Endothelial cell (in vitro differentiated cells): Measurements from ENCODE around the gene RALGPS1. TPM values are rescaled to one million over a fixed set of nuclear protein-coding genes. Genes with fewer than 3 reads are reported as not detected.

Experiments
- DNase-seq: peaks from one replicate; pipeline ENCODE4 v3.0.0; 2021; ENCODE audit warnings: low spot score
- H3K27ac Mint-ChIP-seq: one replicate; pipeline ENCODE4 v1.8.0; 2021; ENCODE audit warnings: mixed read lengths, inconsistent platforms; ENCODE audit not compliant: unreplicated experiment
- H3K27me3 Mint-ChIP-seq: one replicate; pipeline ENCODE4 v1.8.0; 2021; ENCODE audit warnings: mild to moderate bottlenecking, moderate library complexity, mixed read lengths, inconsistent platforms; ENCODE audit not compliant: unreplicated experiment
- H3K36me3 Mint-ChIP-seq: one replicate; pipeline ENCODE4 v1.8.0; 2021; ENCODE audit warnings: mild to moderate bottlenecking, low read depth, mixed read lengths, inconsistent platforms; ENCODE audit not compliant: unreplicated experiment
- H3K4me1 Mint-ChIP-seq: one replicate; pipeline ENCODE4 v1.8.0; 2021; ENCODE audit warnings: mild to moderate bottlenecking, mixed read lengths, inconsistent platforms; ENCODE audit not compliant: unreplicated experiment
- H3K4me3 Mint-ChIP-seq: one replicate; pipeline ENCODE4 v1.8.0; 2021; ENCODE audit warnings: mild to moderate bottlenecking, mixed read lengths, inconsistent platforms; ENCODE audit not compliant: unreplicated experiment
- H3K9me3 Mint-ChIP-seq: one replicate; pipeline ENCODE4 v1.8.0; 2021; ENCODE audit warnings: mixed read lengths, inconsistent platforms; ENCODE audit not compliant: unreplicated experiment
- total RNA-seq: library from RNA; stranded (reverse); fragmentation: NEBNext Ultra II Directional; extraction: Animal tissue kit (Norgen Biotek cat#: 25700); gene quantifications from one replicate; pipeline ENCODE4 v1.2.1, GENCODE V29; 2021; ENCODE audit not compliant: unreplicated experiment
- TF ChIP-seq, protein P1 (sequence below): fragments of 200-600 bp; sonication (generic); IDR thresholded peaks from one replicate; pipeline ENCODE4 v1.5.0; 2021; ENCODE audit warnings: antibody characterized with exemption; ENCODE audit not compliant: unreplicated experiment

The RALGPS1 gene
- total RNA-seq, 1 donor from 2014 or later = 6.4 TPM

DNA sequence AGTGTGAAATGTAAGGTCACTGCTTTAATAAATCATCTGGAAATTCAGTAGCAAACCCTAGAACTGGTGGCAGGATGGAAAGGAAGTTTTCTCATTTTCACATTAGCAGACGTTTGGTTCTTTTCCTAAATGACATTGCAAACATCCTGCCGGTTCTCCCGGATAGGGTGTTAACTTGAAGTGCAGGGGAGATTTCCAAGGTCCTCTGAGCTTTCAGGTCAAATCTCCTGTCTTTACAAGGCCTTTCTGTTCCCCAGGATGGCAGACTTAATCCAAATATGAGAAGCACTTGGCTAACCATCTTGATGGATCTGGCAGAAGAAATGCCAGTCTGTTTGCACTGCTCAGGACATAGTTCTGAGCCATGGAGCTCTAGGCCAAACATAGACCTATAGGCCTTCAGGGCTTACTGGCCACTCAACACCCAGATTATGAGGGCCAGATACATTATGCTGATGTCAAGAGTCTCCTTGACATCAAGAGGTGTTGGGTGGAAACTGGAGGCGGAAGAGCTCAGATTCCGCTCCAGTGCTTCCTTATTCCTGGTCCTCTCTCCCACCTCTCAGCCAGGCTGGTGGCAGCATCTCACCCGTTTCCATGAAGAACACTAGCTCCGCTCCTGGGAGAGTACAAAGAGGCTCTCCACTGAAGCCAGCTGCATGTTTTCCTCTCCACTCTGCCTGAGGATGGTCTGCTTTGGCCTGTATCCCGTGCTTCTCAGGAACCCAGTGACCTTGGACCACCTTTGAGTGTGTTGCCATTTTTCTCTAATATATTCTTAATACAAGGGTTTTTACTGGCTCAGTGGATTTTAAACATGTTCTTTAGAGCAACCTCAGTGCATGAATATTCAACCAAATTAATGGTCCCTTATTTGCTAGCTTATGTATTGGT, 61.0 kb downstream of the RALGPS1 start:
- Mint-ChIP-seq H3K27me3 (no peaks in the 10 kb centered on the region), H3K9me3 (no peaks in the 10 kb centered on the region), H3K27ac (no peak overlapping the region), H3K36me3 (no peaks in the 10 kb centered on the region), H3K4me3 (no peak overlapping the region), H3K4me1 (no peaks in the 10 kb centered on the region)
- TF ChIP-seq, protein P1, sequence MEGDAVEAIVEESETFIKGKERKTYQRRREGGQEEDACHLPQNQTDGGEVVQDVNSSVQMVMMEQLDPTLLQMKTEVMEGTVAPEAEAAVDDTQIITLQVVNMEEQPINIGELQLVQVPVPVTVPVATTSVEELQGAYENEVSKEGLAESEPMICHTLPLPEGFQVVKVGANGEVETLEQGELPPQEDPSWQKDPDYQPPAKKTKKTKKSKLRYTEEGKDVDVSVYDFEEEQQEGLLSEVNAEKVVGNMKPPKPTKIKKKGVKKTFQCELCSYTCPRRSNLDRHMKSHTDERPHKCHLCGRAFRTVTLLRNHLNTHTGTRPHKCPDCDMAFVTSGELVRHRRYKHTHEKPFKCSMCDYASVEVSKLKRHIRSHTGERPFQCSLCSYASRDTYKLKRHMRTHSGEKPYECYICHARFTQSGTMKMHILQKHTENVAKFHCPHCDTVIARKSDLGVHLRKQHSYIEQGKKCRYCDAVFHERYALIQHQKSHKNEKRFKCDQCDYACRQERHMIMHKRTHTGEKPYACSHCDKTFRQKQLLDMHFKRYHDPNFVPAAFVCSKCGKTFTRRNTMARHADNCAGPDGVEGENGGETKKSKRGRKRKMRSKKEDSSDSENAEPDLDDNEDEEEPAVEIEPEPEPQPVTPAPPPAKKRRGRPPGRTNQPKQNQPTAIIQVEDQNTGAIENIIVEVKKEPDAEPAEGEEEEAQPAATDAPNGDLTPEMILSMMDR = no peak
- DNase-seq = no peak

DNA sequence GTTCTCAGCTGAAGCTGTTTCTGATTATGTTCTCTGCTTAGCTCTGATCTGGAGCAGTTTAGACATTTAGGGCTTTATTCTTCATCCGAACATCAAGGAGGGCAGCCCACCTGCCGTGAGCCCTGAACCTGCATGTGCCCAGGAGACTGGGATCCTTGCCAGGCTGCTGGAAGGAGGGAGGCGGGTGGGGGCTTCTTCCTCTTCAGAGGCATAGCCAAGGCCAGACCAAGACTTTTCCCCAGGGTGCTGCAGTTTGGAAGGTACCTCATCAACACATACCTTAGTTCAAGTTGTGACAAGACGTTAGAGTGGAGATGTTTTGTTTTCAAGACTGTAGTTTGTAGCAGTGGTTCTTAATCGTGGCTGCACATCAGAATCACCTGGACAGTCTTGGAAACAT, 64.9 kb downstream of the RALGPS1 start:
- TF ChIP-seq, protein P1 = no peak
- Mint-ChIP-seq H3K36me3 (no peaks in the 10 kb centered on the region), H3K4me3 (no peak overlapping the region), H3K9me3 (no peaks in the 10 kb centered on the region), H3K4me1 (no peaks in the 10 kb centered on the region), H3K27me3 (no peaks in the 10 kb centered on the region), H3K27ac (no peak overlapping the region)
- no peak for DNase-seq

DNA sequence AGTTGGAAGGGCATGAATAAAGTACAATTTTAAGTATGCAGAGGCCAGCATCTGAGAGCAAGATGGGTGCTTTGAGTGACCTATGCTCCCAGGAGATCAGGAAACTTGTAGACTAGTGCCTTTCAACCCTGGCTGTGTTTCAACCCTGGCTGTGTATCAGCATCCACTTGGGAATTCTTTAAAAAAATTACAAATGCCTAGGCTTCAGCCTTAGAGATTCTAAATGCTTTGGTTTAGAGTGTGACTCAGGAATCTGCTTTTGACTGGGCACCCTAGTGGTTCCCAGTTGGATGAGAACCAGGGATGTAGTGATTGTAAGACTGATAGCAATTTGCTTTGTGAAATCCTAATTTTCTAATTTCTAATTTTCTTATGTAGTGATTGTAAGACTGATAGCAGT, 65.6 kb downstream of the RALGPS1 start:
- H3K27ac Mint-ChIP-seq = no peak overlapping the region
- no peak for DNase-seq
- H3K27me3 Mint-ChIP-seq = no peaks in the 10 kb centered on the region
- no peaks in the 10 kb centered on the region for H3K4me1 Mint-ChIP-seq
- H3K9me3 Mint-ChIP-seq = no peaks in the 10 kb centered on the region
- H3K36me3 Mint-ChIP-seq = no peaks in the 10 kb centered on the region
- TF ChIP-seq, protein P1 = no peak
- H3K4me3 Mint-ChIP-seq = no peak overlapping the region

DNA sequence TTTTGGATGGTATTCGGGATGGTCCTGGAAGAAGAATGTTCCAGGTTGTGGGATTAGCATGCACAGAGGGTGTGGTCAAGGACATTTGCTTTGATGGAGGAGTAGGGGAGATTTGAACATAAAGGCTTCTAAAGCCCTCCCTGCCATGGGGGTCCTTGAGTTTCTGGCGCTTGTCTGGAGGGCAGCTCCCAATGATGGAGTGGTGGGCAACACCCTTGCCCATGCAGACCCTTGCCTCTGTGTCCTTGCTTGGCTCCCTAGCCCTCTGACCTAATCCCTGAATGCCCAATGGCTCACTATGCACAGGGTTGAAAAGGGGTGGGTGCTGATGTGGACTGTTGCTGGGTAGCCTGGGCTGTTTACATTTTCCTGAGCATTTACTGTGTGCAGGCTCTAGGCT, 66.6 kb downstream of the RALGPS1 start:
- Mint-ChIP-seq H3K4me3 (no peak overlapping the region), H3K4me1 (no peaks in the 10 kb centered on the region), H3K27me3 (peaks cover 2% of the 10 kb centered on the region), H3K36me3 (no peaks in the 10 kb centered on the region), H3K9me3 (no peaks in the 10 kb centered on the region), H3K27ac (no peak overlapping the region)
- TF ChIP-seq, protein P1 = no peak
- no peak for DNase-seq

DNA sequence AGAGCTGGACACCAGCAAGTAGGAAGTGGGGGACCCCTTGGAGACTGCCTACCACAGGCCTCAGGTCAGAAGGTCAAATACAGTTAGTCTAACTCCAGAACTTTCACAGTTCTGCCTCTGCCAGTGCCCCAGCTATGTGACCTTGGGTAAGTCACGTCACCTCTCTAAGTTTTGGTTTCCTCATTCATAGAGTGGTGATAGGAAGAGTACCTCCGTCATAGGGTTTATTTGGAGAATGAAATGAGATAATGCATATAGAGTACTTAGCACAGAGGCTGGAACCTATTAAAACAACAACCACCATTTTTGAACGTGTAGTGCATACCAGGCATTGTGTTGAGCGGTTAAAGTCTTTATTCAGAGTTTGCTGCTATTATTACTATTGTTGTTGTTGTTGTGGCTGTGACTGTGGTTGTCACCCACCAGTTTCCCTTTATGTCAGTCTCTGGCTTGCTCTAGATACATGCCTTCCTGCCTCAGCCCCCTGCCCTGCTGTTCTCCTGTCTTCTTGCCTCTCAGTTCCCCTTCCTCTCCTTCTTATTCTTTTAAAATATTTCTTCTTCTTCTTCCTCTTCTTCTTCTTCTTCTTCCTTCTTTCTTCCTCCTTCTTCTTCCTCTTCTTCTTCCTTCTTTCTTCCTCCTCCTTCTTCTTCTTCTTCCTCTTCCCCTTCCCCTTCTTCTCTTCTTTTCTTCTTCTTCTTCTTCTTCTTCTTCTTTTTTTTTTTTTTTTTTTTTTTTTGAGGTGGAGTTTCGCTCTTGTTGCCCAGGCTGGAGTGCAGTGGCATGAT, 67.8 kb downstream of the RALGPS1 start:
- H3K9me3 Mint-ChIP-seq = no peaks in the 10 kb centered on the region
- TF ChIP-seq, protein P1 = no peak
- H3K27me3 Mint-ChIP-seq = peaks cover 2% of the 10 kb centered on the region
- H3K27ac Mint-ChIP-seq = no peak overlapping the region
- H3K4me3 Mint-ChIP-seq = no peak overlapping the region
- H3K4me1 Mint-ChIP-seq = no peaks in the 10 kb centered on the region
- H3K36me3 Mint-ChIP-seq = no peaks in the 10 kb centered on the region
- DNase-seq = no peak
